Measurements from ENCODE around the gene NDUFC2.
"Not testable (repeated sequence)": the region's sequence is repeated elsewhere in the genome, so short reads cannot be mapped to it uniquely, and the experiment has no call there.

Gene NDUFC2

GRCh38 chr11:78049348-78049747 lies 30.3 kb downstream of the NDUFC2 start:
- no peak for DNase-seq

- DNase-seq = no peak
Observed at GRCh38 chr11:78048561-78048960, 31.1 kb downstream of the NDUFC2 start.

- no peak for DNase-seq
Observed at GRCh38 chr11:78046486-78046854, 33.2 kb downstream of the NDUFC2 start.

GRCh38 chr11:78045851-78046485 lies 33.7 kb downstream of the NDUFC2 start:
- peak; percentile 51 for DNase-seq

- no peak for DNase-seq
Observed at GRCh38 chr11:78044706-78045105, 35.0 kb downstream of the NDUFC2 start.

GRCh38 chr11:78041843-78042440 lies 37.7 kb downstream of the NDUFC2 start:
- DNase-seq = no peak

GRCh38 chr11:78041380-78041719 lies 38.3 kb downstream of the NDUFC2 start:
- not testable (repeated sequence) for DNase-seq

- DNase-seq = peak; percentile 74
Observed at GRCh38 chr11:78040691-78041379, 38.8 kb downstream of the NDUFC2 start.

GRCh38 chr11:78039919-78040671 lies 39.6 kb downstream of the NDUFC2 start:
- peak; percentile 70 for DNase-seq

GRCh38 chr11:78039391-78039918 lies 40.2 kb downstream of the NDUFC2 start:
- no peak for DNase-seq

- DNase-seq = no peak
Observed at GRCh38 chr11:78038697-78039313, 40.9 kb downstream of the NDUFC2 start.

- no peak for DNase-seq
Observed at GRCh38 chr11:78037825-78038620, 41.6 kb downstream of the NDUFC2 start.

- DNase-seq = no peak
Observed at GRCh38 chr11:78037056-78037455, 42.6 kb downstream of the NDUFC2 start.

- DNase-seq = no peak
Observed at GRCh38 chr11:78036313-78036712, 43.3 kb downstream of the NDUFC2 start.

GRCh38 chr11:78034623-78035022 lies 45.0 kb downstream of the NDUFC2 start:
- DNase-seq = no peak

- no peak for DNase-seq
Observed at GRCh38 chr11:78033040-78033439, 46.6 kb downstream of the NDUFC2 start.

GRCh38 chr11:78032090-78032489 lies 47.6 kb downstream of the NDUFC2 start:
- DNase-seq = no peak

GRCh38 chr11:78031629-78032028 lies 48.0 kb downstream of the NDUFC2 start:
- no peak for DNase-seq

GRCh38 chr11:78030429-78031325 lies 49.0 kb downstream of the NDUFC2 start:
- peak; percentile 98 for DNase-seq

GRCh38 chr11:78028423-78028822 lies 51.2 kb downstream of the NDUFC2 start:
- DNase-seq = not testable (repeated sequence)

GRCh38 chr11:78027759-78028158 lies 51.9 kb downstream of the NDUFC2 start:
- no peak for DNase-seq
